H7 (cell line): ENCODE results near the gene IRAG1. TPM values are rescaled to one million over a fixed set of nuclear protein-coding genes. Genes with fewer than 3 reads are reported as not detected.
A peak's percentile ranks its signal among the peaks of the same experiment; 100 is the strongest.

Source experiments
- DNase-seq: peaks from one replicate; pipeline ENCODE4 v3.0.0; 2012
- H3K27me3 ChIP-seq: 2 replicates; pipeline ENCODE4 v1.6.0; 2011; ENCODE audit warnings: mild to moderate bottlenecking, low read length; ENCODE audit not compliant: control insufficient read depth, insufficient read depth
- H3K36me3 ChIP-seq: replicated peaks from 2 replicates; pipeline ENCODE4 v1.5.1; 2011; ENCODE audit warnings: low read length; ENCODE audit not compliant: control insufficient read depth, insufficient read depth
- H3K4me3 ChIP-seq: 2 replicates; pipeline ENCODE4 v1.5.1; 2011; ENCODE audit warnings: low read depth, mild to moderate bottlenecking, control low read depth, low read length, moderate library complexity; ENCODE audit not compliant: insufficient read depth
- total RNA-seq: library from RNA; depleted of rRNA; stranded (reverse); fragments of >200 nt; shearing (Covaris generic); gene quantifications from 2 replicates; pipeline ENCODE4 v1.2.3, GENCODE V29; 2014

IRAG1 gene
- total RNA-seq, 1 experiment from 2014 or later = 3.0 TPM

DNA sequence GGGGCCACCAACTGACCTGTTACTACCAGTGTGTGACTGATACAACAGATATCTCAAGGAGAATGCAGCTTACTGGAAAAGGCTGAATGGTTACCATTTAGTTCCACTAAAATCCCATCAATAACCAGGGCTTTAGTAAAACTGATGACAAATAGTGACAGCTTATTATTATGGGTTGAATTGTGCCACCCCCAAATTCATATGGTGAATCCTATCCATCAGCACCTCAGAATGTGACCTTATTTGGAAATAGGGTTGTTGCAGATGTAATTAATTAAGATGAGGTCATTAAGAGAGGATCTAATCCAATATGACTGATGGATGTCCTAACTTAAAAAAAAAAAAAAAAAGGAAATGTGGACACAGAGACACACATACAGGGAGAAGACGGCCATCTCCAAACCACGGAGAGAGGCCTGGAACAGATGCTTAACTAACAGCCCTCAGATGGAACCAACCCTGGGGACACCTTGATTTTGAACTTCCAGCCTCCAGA lies 27.4 kb upstream of the IRAG1 start:
- no peak for DNase-seq
- H3K27me3 ChIP-seq = no peaks in the 10 kb centered on the region
- H3K4me3 ChIP-seq = no peak overlapping the region
- no peaks in the 10 kb centered on the region for H3K36me3 ChIP-seq

DNA sequence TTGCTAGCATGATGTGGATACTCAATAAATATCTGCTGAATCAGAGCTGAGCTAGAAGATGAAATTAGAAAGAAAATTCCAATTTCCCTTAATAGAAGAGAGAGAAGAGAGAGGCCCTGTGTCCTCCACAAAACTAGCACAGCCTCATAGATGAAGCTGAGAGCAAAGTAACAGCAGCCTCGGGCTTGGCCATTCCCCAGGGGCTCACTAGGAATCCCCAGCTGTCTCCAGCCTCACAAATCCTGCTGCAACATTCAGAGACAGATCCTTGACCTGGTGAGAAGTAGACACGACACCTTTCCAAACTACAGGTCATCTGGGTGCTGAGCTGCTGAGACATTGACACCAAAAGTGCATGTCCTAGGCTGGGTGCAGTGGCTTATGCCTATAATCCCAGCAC lies 26.1 kb upstream of the IRAG1 start:
- no peak overlapping the region for H3K4me3 ChIP-seq
- no peaks in the 10 kb centered on the region for H3K27me3 ChIP-seq
- no peak for DNase-seq
- no peaks in the 10 kb centered on the region for H3K36me3 ChIP-seq

DNA sequence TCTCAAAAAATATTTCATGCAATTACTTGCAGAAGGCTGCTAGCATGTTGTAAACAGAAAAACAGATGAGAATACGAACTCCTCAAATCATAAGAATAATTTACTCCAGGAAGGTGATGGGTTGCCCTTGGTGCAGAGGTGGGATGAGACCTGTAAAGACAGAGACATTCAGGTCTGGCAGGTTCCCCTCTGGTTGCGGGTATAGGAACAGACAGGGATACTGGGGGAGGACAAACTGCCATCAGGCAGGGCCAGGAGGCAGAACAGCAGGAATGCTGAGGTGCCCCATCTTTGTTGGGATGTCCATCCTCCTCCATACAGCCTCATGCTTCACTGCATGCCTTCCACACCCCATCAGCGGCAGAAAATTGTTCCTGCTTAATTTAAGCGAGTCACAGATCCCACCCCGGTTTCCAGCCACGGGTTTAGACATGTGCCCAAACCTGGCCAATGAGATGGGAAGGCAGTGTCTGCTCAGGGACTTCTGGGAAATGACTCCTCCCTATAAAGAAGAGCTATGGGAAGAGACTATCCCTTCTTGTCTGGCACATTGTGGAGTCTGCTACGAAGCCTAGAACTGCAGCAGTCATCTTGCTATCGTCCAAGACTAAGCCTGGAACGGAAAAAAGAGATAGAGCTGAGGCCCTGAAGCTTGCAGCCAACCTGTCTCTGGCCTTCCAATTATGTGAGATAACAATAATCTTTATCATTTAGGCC lies 23.1 kb upstream of the IRAG1 start:
- Histone ChIP-seq H3K36me3 (no peaks in the 10 kb centered on the region), H3K27me3 (no peaks in the 10 kb centered on the region), H3K4me3 (no peak overlapping the region)
- no peak for DNase-seq

DNA sequence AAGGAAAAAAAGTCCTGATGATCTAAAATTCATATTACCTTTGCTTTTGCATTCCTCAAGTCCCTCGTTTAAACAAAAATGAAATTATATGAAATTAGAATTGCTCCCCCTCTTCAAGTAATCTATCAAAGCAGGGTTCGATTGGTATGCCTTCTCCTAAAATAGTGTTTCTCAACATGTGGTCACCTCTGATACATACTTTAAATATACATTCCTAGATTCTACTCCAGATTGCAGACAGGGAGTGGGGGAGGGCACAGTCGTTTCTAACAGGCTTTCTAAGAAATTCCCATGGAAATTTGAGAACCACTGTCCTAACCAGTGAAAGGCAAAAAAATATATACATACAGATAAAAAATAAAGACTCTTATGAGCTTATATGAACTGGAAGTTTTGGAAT lies 22.6 kb upstream of the IRAG1 start:
- Histone ChIP-seq H3K4me3 (no peak overlapping the region), H3K27me3 (no peaks in the 10 kb centered on the region), H3K36me3 (no peaks in the 10 kb centered on the region)
- DNase-seq = no peak

DNA sequence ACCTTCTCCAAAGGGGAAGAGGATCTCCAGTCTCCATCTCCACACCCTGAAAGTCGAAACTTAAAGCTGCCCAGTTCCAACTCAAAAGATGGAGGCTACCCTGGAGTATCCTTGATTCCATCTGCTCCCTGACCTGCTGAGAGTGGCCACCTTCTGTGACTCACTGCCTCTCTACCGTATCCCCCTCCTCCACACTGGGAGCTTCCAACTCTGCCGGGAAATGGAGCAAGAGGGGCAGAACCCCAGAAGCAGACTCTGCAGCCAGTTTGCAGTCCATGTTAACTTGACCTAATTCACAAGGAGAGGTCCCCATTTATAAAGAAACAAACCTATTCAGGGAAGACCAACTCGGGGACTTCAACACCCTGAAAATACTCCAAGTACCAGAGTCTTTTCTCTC lies 22.0 kb upstream of the IRAG1 start:
- Histone ChIP-seq H3K36me3 (no peaks in the 10 kb centered on the region), H3K27me3 (no peaks in the 10 kb centered on the region), H3K4me3 (no peak overlapping the region)
- DNase-seq = no peak

DNA sequence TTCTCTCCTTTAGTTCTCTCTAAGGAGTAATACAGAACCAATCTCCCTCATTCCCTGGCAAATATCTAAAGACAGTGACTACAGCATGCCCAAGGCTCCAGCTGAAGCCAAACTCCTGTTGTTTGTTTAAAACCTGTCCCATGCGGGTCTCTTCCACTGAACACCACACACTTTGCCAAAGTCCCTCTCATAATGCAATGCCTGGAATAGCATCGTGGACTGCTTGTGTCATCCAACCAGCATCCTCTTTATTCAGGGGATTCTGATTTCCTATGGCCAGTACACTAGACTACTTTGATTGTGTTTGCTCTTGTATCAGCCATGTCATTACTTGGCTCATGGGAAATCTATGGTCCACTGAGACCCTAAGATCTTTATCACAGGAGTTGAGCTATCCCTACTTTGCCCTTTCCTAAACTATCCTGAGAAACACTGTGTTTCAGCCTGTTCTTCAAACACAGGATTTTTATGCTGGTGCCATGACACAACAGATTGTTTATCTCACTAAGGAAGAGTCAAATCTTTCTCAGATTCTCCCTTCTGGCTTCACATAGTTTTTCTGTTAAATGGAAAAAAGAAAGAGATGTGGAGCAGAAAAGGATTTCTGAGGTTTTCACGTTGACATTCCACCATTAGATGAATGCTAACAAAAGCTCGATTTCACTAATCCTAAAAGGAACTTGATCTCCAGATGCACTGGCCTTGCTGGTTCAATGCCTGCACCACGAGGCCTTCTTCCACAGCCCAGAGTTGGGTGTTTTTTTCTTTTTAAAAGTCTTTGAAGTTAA lies 15.9 kb upstream of the IRAG1 start:
- Histone ChIP-seq H3K27me3 (no peaks in the 10 kb centered on the region), H3K36me3 (no peaks in the 10 kb centered on the region), H3K4me3 (no peak overlapping the region)
- no peak for DNase-seq

DNA sequence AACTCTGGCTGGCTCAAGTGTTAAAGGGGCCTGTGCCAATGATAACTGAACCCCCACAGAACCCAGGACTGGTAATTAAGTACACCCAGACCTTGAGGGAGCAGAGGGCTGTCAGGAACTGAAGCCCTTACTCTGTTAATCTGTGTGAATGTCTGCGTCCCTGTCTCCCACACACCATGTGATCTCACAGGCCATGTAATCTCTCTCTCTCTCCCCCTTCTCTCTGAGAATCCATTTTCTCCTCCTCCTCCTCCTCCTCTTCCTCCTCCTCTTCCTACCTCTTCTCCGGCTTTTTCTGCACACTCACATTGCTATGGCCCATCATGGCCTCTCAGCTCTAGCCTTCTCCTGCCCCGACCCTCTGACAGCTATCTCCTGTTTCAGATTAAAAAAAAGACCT lies 14.6 kb upstream of the IRAG1 start:
- no peaks in the 10 kb centered on the region for H3K27me3 ChIP-seq
- no peaks in the 10 kb centered on the region for H3K36me3 ChIP-seq
- no peak overlapping the region for H3K4me3 ChIP-seq
- no peak for DNase-seq

GRCh38 chr11:10701982-10702381 lies 8.4 kb upstream of the IRAG1 start:
- no peak overlapping the region for H3K4me3 ChIP-seq
- no peak for DNase-seq
- no peaks in the 10 kb centered on the region for H3K27me3 ChIP-seq
- H3K36me3 ChIP-seq = no peaks in the 10 kb centered on the region

DNA sequence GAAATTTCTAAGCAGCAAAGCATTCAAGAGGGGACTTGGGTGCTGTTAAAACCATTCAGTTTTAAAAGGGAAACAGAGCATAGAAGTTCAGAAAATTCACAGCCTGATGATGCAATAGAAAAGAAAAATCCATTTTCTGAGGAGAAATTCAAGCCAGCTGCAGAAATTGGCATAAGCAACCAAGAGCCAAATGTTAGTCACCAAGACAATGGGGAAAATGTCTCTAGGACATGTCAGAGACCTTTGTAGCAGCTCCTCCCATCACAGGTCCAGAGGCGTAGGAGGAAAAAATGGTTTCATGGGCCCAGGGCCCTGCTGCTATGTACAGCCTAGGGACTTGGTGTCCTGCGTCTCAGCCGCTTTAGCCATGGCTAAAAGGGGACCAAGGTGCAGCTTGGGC lies 5.5 kb upstream of the IRAG1 start:
- H3K36me3 ChIP-seq = no peaks in the 10 kb centered on the region
- no peak for DNase-seq
- H3K4me3 ChIP-seq = no peak overlapping the region
- H3K27me3 ChIP-seq = no peaks in the 10 kb centered on the region

DNA sequence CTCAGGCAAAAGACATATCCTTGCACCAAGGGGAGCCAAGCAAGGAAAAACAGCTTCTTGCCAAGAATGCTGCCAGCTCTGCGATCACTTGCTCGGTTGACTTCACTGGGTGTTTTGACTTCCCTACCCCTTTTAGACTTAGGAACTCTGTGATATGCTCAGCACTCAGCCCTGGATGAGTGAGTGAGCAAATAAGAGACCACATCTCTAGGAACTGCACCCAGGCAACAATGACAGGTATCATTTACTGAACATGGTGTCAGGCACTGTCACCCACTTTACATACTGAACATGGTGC lies 3.7 kb upstream of the IRAG1 start:
- no peaks in the 10 kb centered on the region for H3K36me3 ChIP-seq
- H3K4me3 ChIP-seq = no peak overlapping the region
- no peaks in the 10 kb centered on the region for H3K27me3 ChIP-seq
- no peak for DNase-seq

DNA sequence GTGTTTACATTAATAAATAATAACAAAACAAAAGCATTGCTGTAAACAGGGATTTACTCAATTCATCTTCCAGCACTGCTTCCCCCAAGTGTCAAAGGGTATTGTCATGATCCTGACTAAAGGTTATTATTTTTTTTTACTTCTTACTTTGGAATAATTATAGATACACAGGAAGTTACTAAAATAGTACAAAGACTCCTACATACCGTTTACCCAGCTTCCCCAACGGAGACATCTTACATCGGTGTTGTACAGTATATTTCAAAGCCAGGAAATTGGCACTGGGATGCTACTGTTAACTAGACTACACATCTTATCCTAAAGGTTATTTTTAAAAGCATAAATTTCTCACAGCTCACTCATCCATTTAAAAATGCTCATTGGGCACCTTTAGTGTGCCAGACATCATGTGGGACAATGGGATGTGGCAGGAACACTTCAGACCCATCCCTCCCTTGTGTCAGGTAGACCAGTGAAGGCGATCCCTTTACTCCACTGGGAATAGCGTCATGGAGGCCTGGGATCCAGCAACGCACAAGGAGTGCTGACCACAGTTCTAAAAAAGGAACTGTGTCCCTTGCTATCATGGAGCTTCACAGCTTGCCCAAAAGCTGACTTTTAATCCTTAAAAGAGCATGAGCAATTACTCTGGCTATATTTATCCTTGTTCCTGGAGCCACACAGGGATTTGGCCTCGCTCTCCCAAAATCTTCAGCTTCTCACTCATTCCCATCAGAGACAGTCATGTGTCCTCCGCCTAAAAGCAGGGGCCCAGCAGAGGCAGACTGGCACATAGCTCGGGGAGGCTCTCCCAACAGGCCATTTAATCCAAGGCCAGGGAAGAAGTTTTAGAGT lies 3.1 kb upstream of the IRAG1 start:
- H3K36me3 ChIP-seq = no peaks in the 10 kb centered on the region
- no peaks in the 10 kb centered on the region for H3K27me3 ChIP-seq
- H3K4me3 ChIP-seq = no peak overlapping the region
- DNase-seq = no peak

- no peak for DNase-seq
- H3K27me3 ChIP-seq = no peaks in the 10 kb centered on the region
- H3K4me3 ChIP-seq = no peak overlapping the region
- H3K36me3 ChIP-seq = no peaks in the 10 kb centered on the region
Measured at GRCh38 chr11:10695833-10696232, 2.3 kb upstream of the IRAG1 start.

- Histone ChIP-seq H3K27me3 (no peaks in the 10 kb centered on the region), H3K4me3 (no peak overlapping the region), H3K36me3 (no peaks in the 10 kb centered on the region)
- DNase-seq = no peak
Measured at GRCh38 chr11:10694486-10695239, 1.1 kb upstream of the IRAG1 start.

- Histone ChIP-seq H3K27me3 (no peaks in the 10 kb centered on the region), H3K4me3 (no peak overlapping the region)
Measured at GRCh38 chr11:10692531-10693115, 932 bp downstream of the IRAG1 start.

More at GRCh38 chr11:10692531-10693115, 932 bp downstream of the IRAG1 start:
- H3K36me3 ChIP-seq = no peaks in the 10 kb centered on the region
- peak; percentile 49 for DNase-seq
